DOHH2 (cell line): ENCODE results near the gene ALDH6A1.

Experiments used
- EZH2phosphoT487 ChIP-seq: fragments of 200-600 bp; sonication (generic); IDR thresholded peaks from 2 replicates; pipeline ENCODE4 v1.6.1; 2017; ENCODE audit warnings: borderline replicate concordance, mild to moderate bottlenecking, antibody characterized with exemption, low read length, moderate library complexity, mixed read lengths
- TF ChIP-seq, protein P1 (sequence below): fragments of 200-600 bp; sonication (generic); IDR thresholded peaks from one replicate; pipeline ENCODE4 v1.5.1; 2014; ENCODE audit warnings: antibody characterized with exemption, mild to moderate bottlenecking, low read depth, low read length; ENCODE audit not compliant: poor library complexity, severe bottlenecking

DNA sequence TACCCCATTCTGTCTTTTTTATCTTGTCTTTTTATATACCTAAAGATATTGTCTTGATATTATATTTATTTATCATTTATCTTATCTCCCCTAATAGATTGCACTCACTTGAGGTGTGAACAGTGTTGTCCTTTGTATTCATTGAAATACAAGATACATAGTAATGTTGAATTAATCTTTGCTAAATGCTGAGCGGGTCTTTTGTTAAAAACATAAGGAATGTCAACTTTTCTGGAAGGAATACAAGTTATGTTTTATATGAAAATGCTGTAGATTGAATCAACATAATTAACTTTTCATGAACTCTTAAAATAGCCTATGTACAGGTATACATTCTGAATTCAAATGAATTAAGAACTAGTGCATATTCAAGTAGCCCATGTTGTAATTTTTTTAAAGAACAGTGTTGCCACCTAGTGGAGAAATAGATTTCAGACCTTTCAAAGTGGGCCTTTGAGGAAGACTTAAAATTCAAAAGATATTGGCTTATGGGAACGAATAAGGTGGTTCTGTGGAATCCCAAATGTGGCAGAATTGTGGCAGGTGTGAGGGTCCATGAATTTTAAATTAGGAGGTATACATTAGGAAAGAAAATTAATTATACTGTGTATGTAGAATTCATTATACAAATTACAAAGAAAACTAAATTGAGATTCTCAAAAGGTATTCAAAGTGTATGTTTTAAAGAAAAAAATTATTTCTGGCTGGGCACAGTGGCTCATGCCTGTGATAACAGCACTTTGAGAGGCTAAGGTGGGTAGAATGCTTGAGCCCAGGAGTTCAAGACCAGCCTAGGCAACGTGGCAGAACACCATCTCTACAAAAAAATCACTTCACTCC lies 46.0 kb downstream of the ALDH6A1 start:
- TF ChIP-seq, protein P1, sequence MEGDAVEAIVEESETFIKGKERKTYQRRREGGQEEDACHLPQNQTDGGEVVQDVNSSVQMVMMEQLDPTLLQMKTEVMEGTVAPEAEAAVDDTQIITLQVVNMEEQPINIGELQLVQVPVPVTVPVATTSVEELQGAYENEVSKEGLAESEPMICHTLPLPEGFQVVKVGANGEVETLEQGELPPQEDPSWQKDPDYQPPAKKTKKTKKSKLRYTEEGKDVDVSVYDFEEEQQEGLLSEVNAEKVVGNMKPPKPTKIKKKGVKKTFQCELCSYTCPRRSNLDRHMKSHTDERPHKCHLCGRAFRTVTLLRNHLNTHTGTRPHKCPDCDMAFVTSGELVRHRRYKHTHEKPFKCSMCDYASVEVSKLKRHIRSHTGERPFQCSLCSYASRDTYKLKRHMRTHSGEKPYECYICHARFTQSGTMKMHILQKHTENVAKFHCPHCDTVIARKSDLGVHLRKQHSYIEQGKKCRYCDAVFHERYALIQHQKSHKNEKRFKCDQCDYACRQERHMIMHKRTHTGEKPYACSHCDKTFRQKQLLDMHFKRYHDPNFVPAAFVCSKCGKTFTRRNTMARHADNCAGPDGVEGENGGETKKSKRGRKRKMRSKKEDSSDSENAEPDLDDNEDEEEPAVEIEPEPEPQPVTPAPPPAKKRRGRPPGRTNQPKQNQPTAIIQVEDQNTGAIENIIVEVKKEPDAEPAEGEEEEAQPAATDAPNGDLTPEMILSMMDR: peak; percentile 74
- no peak for TF ChIP-seq EZH2phosphoT487
